ENCODE data around the gene PLA2G3.

PLA2G3 gene

GRCh38 chr22:31090217-31091085, 49.9 kb downstream of the PLA2G3 start:
- FAIRE-seq (no peak), DNase-seq (ENCODE audit: insufficient read length, low spot score) (peak; percentile 9)
- no peak for TF ChIP-seq CTCF (IDR thresholded peaks at IDR 0.05; ENCODE audit: insufficient read depth, missing control alignments)

GRCh38 chr22:31089160-31090100, 50.9 kb downstream of the PLA2G3 start:
- FAIRE-seq: no peak
- peak; percentile 64 for TF ChIP-seq CTCF (IDR thresholded peaks at IDR 0.05; ENCODE audit: insufficient read depth, missing control alignments)
- DNase-seq (ENCODE audit: insufficient read length, low spot score): peak; percentile 49

DNA sequence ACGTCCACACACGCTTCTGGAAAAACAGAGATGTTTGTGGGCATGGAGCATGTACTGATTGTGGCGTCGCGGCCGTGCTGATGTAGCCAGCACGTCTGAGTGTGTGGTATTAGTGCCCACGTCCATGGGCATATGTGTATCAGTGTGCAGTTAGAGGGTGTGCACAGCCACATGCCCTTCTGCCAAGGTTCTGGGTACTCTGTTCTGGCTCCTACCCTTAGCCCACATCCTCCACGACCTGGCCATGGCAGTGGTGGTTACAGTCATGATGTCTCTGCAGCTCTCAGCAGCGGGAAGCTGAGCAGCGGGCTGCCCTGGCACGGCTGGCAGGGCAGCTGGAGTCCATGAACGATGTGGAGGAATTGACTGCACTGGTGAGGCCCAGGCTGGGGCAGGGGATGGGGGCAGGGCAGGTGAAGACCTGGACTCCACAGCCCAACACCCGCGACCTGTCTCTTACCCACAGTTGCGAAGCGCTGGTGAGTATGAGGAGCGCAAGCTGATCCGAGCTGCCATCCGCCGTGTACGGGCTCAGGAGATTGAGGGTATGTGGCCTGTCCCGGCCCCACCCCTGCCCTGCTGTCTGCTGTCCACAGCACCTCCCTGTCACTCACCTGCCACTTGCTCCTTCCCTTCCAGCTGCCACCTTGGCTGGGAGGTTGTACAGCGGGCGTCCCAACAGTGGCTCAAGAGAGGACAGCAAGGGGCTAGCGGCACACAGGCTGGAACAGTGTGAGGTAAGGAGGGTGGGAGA, 51.9 kb downstream of the PLA2G3 start:
- no peak for TF ChIP-seq CTCF (IDR thresholded peaks at IDR 0.05; ENCODE audit: insufficient read depth, missing control alignments)
- FAIRE-seq (no peak), DNase-seq (ENCODE audit: insufficient read length, low spot score) (no peak)

DNA sequence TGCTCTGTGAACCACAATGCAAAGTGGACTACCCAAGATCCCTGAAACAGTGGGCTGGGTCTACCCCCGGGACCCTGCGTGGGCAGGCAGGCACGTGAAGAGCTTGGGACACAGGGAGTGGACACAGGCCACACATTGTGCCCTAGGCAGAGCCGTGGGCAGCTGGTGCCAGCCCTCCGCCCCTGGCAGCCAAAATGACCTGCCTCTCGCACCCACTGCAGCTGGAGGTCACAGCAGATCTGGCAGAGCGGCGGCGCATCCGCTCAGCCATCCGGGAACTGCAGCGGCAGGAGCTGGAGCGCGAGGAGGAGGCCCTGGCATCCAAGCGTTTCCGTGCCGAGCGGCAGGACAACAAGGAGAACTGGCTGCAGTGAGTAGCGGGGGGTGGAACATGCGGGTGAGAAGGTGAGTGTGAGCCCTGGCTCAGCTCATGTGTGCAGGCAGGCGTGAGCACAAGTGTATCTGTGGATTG, 52.5 kb downstream of the PLA2G3 start:
- DNase-seq (ENCODE audit: insufficient read length, low spot score): no peak
- no peak for TF ChIP-seq CTCF (IDR thresholded peaks at IDR 0.05; ENCODE audit: insufficient read depth, missing control alignments)
- FAIRE-seq: no peak

GRCh38 chr22:31086703-31087330, 53.5 kb downstream of the PLA2G3 start:
- DNase-seq (ENCODE audit: insufficient read length, low spot score) (no peak), FAIRE-seq (no peak)
- no peak for TF ChIP-seq CTCF (IDR thresholded peaks at IDR 0.05; ENCODE audit: insufficient read depth, missing control alignments)

GRCh38 chr22:31085928-31086327, 54.4 kb downstream of the PLA2G3 start:
- no peak for TF ChIP-seq CTCF (IDR thresholded peaks at IDR 0.05; ENCODE audit: insufficient read depth, missing control alignments)
- FAIRE-seq (no peak), DNase-seq (ENCODE audit: insufficient read length, low spot score) (no peak)
